Sigmoid colon (tissue), 7 donors: ENCODE data around the gene SRP54. TPM values are rescaled to one million over a fixed set of nuclear protein-coding genes. Genes with fewer than 3 reads are reported as not detected.
"Not testable (repeated sequence)": the region's sequence is repeated elsewhere in the genome, so short reads cannot be mapped to it uniquely, and the experiment has no call there.

ENCODE experiments used
- DNase-seq: peaks from one replicate; pipeline ENCODE4 v3.0.0-alpha.2; 2019
- H3K27ac ChIP-seq, 4 donors: fragments of 200-600 bp; sonication (generic); one replicate each; pipeline ENCODE4 v1.5.1; 2016 to 2019; ENCODE audit warnings: mild to moderate bottlenecking in 1 of 4
- H3K27me3 ChIP-seq, 3 donors: fragments of 200-600 bp; sonication (generic); one replicate each; pipeline ENCODE4 v1.5.1; 2019; ENCODE audit warnings: mild to moderate bottlenecking in 1 of 3
- H3K36me3 ChIP-seq, 4 donors: fragments of 200-600 bp; sonication (generic); one replicate each; pipeline ENCODE4 v1.5.1; 2016 to 2019
- H3K4me1 ChIP-seq, 4 donors: fragments of 200-600 bp; sonication (generic); one replicate each; pipeline ENCODE4 v1.5.1; 2017 to 2019
- H3K4me3 ChIP-seq, 4 donors: fragments of 200-600 bp; sonication (generic); one replicate each; pipeline ENCODE4 v1.5.1; 2017 to 2019; ENCODE audit warnings: mild to moderate bottlenecking in 2 of 4, moderate library complexity in 1 of 4
- H3K9me3 ChIP-seq, 4 donors: fragments of 200-600 bp in 3 of 4; sonication (generic) in 3 of 4; one replicate each; pipeline versions ENCODE4 v1.5.1 to v1.6.1; 2013 to 2019
- CTCF ChIP-seq, 4 experiments: fragments of 450-650 bp in 3 of 4; fragments of 200-600 bp in 1 of 4; IDR thresholded peaks; one replicate each; pipeline ENCODE4 v1.5.1; 2016 to 2019; ENCODE audit warnings: antibody characterized with exemption in 4 of 4, mild to moderate bottlenecking in 3 of 4, moderate library complexity in 2 of 4
- EP300 ChIP-seq, 4 donors: sonication (generic); formaldehyde crosslinking; IDR thresholded peaks; one replicate each; pipeline ENCODE4 v1.6.1; 2017; ENCODE audit warnings: antibody characterized with exemption in 4 of 4
- POLR2A ChIP-seq, 2 donors: fragments of 450-650 bp; IDR thresholded peaks; one replicate each; pipeline ENCODE4 v1.6.1; 2016; ENCODE audit warnings: antibody characterized with exemption in 2 of 2, mild to moderate bottlenecking in 2 of 2, moderate library complexity in 2 of 2
- POLR2AphosphoS5 ChIP-seq, 4 donors: sonication (generic); formaldehyde crosslinking; IDR thresholded peaks; one replicate each; pipeline ENCODE4 v1.6.1; 2017; ENCODE audit warnings: antibody characterized with exemption in 4 of 4
- WGBS, 2 donors: extraction: QIAGEN DNeasy Blood & Tissue Kit; methylation state at CpG; one replicate each; pipeline ENCODE4 v1.1.7; 2013; 5-methylcytosine and 5-hydroxymethylcytosine counted together
- intact Hi-C: fragments of 100-400 bp; cut with DNase I; formaldehyde crosslinking; loops from one replicate; pipeline ENCODE4 v1.15.1; 2023
- polyA plus RNA-seq, 3 donors: library from polyadenylated mRNA; stranded (reverse); fragments of 200-250 nt; gene quantifications; one replicate each; pipeline ENCODE4 v1.2.3, GENCODE V29; 2013
- total RNA-seq, 4 donors: library from RNA; depleted of rRNA; stranded (reverse); fragments of >200 nt; gene quantifications; one replicate each; pipeline ENCODE4 v1.1.0, GENCODE V29; 2016
- donor health status: healthy with polysubstance abuse.
- donor health status: Bipolar disorder and iron deficiency.
- donor health status: healthy.

Gene SRP54
- total and polyA plus RNA-seq, 7 donors, result 29.9 to 36.1 (median 34.2) TPM

- no peak overlapping the region for H3K4me3 ChIP-seq
- intact Hi-C loops, result no loop called here
- H3K36me3 ChIP-seq, result peaks cover 0 to 54% (median 3%) of the 10 kb centered on the region in 4 donors
- no peak for TF ChIP-seq CTCF (IDR thresholded peaks at IDR 0.05)
- H3K9me3 ChIP-seq, result no peaks in the 10 kb centered on the region
- H3K4me1 ChIP-seq, result peaks cover 0 to 19% (median 12%) of the 10 kb centered on the region in 4 donors
- H3K27me3 ChIP-seq, result no peaks in the 10 kb centered on the region
- WGBS, 2 donors, result 56 to 90% methylated on average over 2 of the region's 2 CpGs
- H3K27ac ChIP-seq, result peak overlapping the region in 2 of 4 donors; percentile 0 to 42
- DNase-seq, result no peak
These were observed 69.8 kb downstream of the SRP54 start for GRCh38 chr14:35052637-35053036.

- H3K4me1 ChIP-seq, H3K27ac ChIP-seq, DNase-seq, intact Hi-C loops, H3K4me3 ChIP-seq, H3K9me3 ChIP-seq, H3K27me3 ChIP-seq: not testable (repeated sequence)
- WGBS, 2 donors, result 23 to 68% methylated on average over 1 of the region's 1 CpG
- peaks cover 6 to 55% (median 17%) of the 10 kb centered on the region in 4 donors for H3K36me3 ChIP-seq
These were observed 78.5 kb downstream of the SRP54 start for GRCh38 chr14:35061113-35061791.

GRCh38 chr14:35065731-35066130, 82.9 kb downstream of the SRP54 start:
- 94 to 98% methylated on average over 5 of the region's 5 CpGs for WGBS, 2 donors
- H3K27ac ChIP-seq, H3K4me3 ChIP-seq, H3K27me3 ChIP-seq, DNase-seq, H3K4me1 ChIP-seq, intact Hi-C loops, H3K9me3 ChIP-seq: not testable (repeated sequence)
- H3K36me3 ChIP-seq, result peaks cover 0 to 46% (median 3%) of the 10 kb centered on the region in 4 donors

GRCh38 chr14:35068238-35069012, 85.6 kb downstream of the SRP54 start:
- DNase-seq, result no peak
- Histone ChIP-seq H3K27me3 (no peaks in the 10 kb centered on the region), H3K9me3 (no peaks in the 10 kb centered on the region), H3K4me3 (no peak overlapping the region), H3K36me3 (peaks cover 0 to 57% (median 9%) of the 10 kb centered on the region in 4 donors), H3K27ac (no peak overlapping the region), H3K4me1 (no peaks in the 10 kb centered on the region)
- WGBS, 2 donors, result 34 to 82% methylated on average over 4 of the region's 4 CpGs
- TF ChIP-seq EP300 (IDR thresholded peaks at IDR 0.05) (no peak), POLR2A (IDR thresholded peaks at IDR 0.05) (no peak), POLR2AphosphoS5 (IDR thresholded peaks at IDR 0.05) (no peak), CTCF (IDR thresholded peaks at IDR 0.05) (no peak)
- intact Hi-C loops, result no loop called here

GRCh38 chr14:35072226-35072625, 89.4 kb downstream of the SRP54 start:
- intact Hi-C loops, result no loop called here
- Histone ChIP-seq H3K4me3 (no peak overlapping the region), H3K4me1 (no peaks in the 10 kb centered on the region), H3K36me3 (peaks cover 0 to 63% (median 9%) of the 10 kb centered on the region in 4 donors), H3K9me3 (no peaks in the 10 kb centered on the region), H3K27me3 (no peaks in the 10 kb centered on the region), H3K27ac (no peak overlapping the region)
- DNase-seq, result no peak
- WGBS, 2 donors, result 96 to 98% methylated on average over 3 of the region's 3 CpGs
- TF ChIP-seq EP300 (IDR thresholded peaks at IDR 0.05) (no peak), CTCF (IDR thresholded peaks at IDR 0.05) (no peak), POLR2AphosphoS5 (IDR thresholded peaks at IDR 0.05) (no peak), POLR2A (IDR thresholded peaks at IDR 0.05) (no peak)
